Mesenchymal stem cell (in vitro differentiated cells and primary cell): Measurements from ENCODE around the gene NTNG2.
A peak's percentile ranks its signal among the peaks of the same experiment; 100 is the strongest.

Experiments
- DNase-seq: peaks from one replicate; pipeline ENCODE4 v3.0.0-alpha.2; 2013
- H2AFZ ChIP-seq: one replicate; pipeline ENCODE4 v1.6.1; 2013; ENCODE audit warnings: low read depth, mild to moderate bottlenecking, control low read depth, inconsistent platforms, low read length, moderate library complexity
- H2AK5ac ChIP-seq: 2 replicates; pipeline ENCODE4 v1.6.1; 2013; ENCODE audit warnings: low read length, moderate library complexity, mild to moderate bottlenecking, inconsistent platforms; ENCODE audit not compliant: severe bottlenecking
- H2BK120ac ChIP-seq: one replicate; pipeline ENCODE4 v1.6.1; 2013; ENCODE audit warnings: low read depth, mild to moderate bottlenecking, inconsistent platforms, low read length, moderate library complexity
- H2BK12ac ChIP-seq, 2 experiments: one replicate each; pipeline ENCODE4 v1.6.1; 2013; ENCODE audit warnings: inconsistent platforms in 2 of 2, low read length in 2 of 2, mild to moderate bottlenecking in 2 of 2, moderate library complexity in 2 of 2, control low read depth in 1 of 2
- H2BK15ac ChIP-seq: one replicate; pipeline ENCODE4 v1.6.1; 2013; ENCODE audit warnings: mild to moderate bottlenecking, low read depth, inconsistent platforms; ENCODE audit not compliant: poor library complexity, severe bottlenecking
- H2BK5ac ChIP-seq: 2 replicates; pipeline ENCODE4 v1.6.1; 2013; ENCODE audit warnings: low read depth, mild to moderate bottlenecking, low read length, control low read depth, inconsistent platforms; ENCODE audit not compliant: poor library complexity, severe bottlenecking
- H3K14ac ChIP-seq, 2 experiments: one replicate each; pipeline ENCODE4 v1.6.1; 2013; ENCODE audit warnings: inconsistent platforms in 2 of 2, low read length in 2 of 2, control low read depth in 1 of 2, mild to moderate bottlenecking in 1 of 2, moderate library complexity in 1 of 2
- H3K18ac ChIP-seq, 2 experiments: one replicate each; pipeline ENCODE4 v1.6.1; 2013; ENCODE audit warnings: inconsistent platforms in 2 of 2, low read length in 2 of 2, control low read depth in 1 of 2, low read depth in 1 of 2, mild to moderate bottlenecking in 1 of 2
- H3K23ac ChIP-seq, 2 experiments: one replicate each; pipeline ENCODE4 v1.6.1; 2013; ENCODE audit warnings: inconsistent platforms in 2 of 2, low read length in 2 of 2, mild to moderate bottlenecking in 2 of 2, moderate library complexity in 2 of 2, control low read depth in 1 of 2
- H3K27ac ChIP-seq: 2 replicates; pipeline ENCODE4 v1.5.1; 2013; ENCODE audit warnings: mild to moderate bottlenecking, moderate library complexity, low read length, control low read depth, inconsistent platforms; ENCODE audit not compliant: poor library complexity, severe bottlenecking
- H3K27me3 ChIP-seq, 2 experiments: 2 replicates each; pipeline versions ENCODE4 v1.6.1 to v1.7.0; 2013; ENCODE audit warnings: low read length in 2 of 2, mild to moderate bottlenecking in 2 of 2, moderate library complexity in 2 of 2, control low read depth in 1 of 2, inconsistent platforms in 1 of 2; ENCODE audit not compliant: control insufficient read depth in 1 of 2, insufficient read depth in 1 of 2
- H3K36me3 ChIP-seq, 2 experiments: 2 replicates each; pipeline versions ENCODE4 v1.6.1 to v1.7.0; 2013; ENCODE audit warnings: low read length in 2 of 2, control low read depth in 1 of 2, inconsistent platforms in 1 of 2, low read depth in 1 of 2, mild to moderate bottlenecking in 1 of 2; ENCODE audit not compliant: insufficient read depth in 2 of 2, control insufficient read depth in 1 of 2
- H3K4ac ChIP-seq, 2 experiments: one replicate each; pipeline ENCODE4 v1.6.1; 2013; ENCODE audit warnings: inconsistent platforms in 2 of 2, low read length in 2 of 2, mild to moderate bottlenecking in 2 of 2, moderate library complexity in 2 of 2, control low read depth in 1 of 2, low read depth in 1 of 2
- H3K4me1 ChIP-seq: 2 replicates; pipeline ENCODE4 v1.6.1; 2013; ENCODE audit warnings: low read depth, low read length, control low read depth; ENCODE audit not compliant: control insufficient read depth, insufficient read depth
- H3K4me2 ChIP-seq: 2 replicates; pipeline ENCODE4 v1.6.1; 2013; ENCODE audit warnings: low read length, mild to moderate bottlenecking, inconsistent platforms; ENCODE audit not compliant: poor library complexity, severe bottlenecking
- H3K4me3 ChIP-seq, 2 experiments: 2 replicates each; pipeline versions ENCODE4 v1.5.1 to v1.7.0; 2013; ENCODE audit warnings: low read length in 2 of 2, mild to moderate bottlenecking in 2 of 2, control low read depth in 1 of 2, low read depth in 1 of 2; ENCODE audit not compliant: insufficient read depth in 1 of 2
- H3K79me1 ChIP-seq: replicated peaks from 2 replicates; pipeline ENCODE4 v1.6.1; 2013; ENCODE audit warnings: mild to moderate bottlenecking, control low read depth, low read length, inconsistent platforms; ENCODE audit not compliant: poor library complexity, severe bottlenecking
- H3K9ac ChIP-seq: 2 replicates; pipeline ENCODE4 v1.7.0; 2013; ENCODE audit warnings: mild to moderate bottlenecking, low read length, moderate library complexity
- H3K9me3 ChIP-seq: 2 replicates; pipeline ENCODE4 v1.7.0; 2013; ENCODE audit warnings: mild to moderate bottlenecking, low read length; ENCODE audit not compliant: control insufficient read depth
- H4K8ac ChIP-seq: one replicate; pipeline ENCODE4 v1.6.1; 2013; ENCODE audit warnings: inconsistent platforms, mild to moderate bottlenecking, low read length, moderate library complexity
- H4K91ac ChIP-seq: one replicate; pipeline ENCODE4 v1.6.1; 2013; ENCODE audit warnings: mild to moderate bottlenecking, low read length, inconsistent platforms
- WGBS: methylation state at CpG from one replicate; pipeline ENCODE4 v1.1.7; 2013; ENCODE audit warnings: mixed read lengths; 5-methylcytosine and 5-hydroxymethylcytosine counted together

Gene NTNG2

GRCh38 chr9:132249123-132249522 is 87.3 kb downstream of the NTNG2 start:
- no peak overlapping the region for H2BK15ac ChIP-seq
- H3K14ac ChIP-seq: no peak overlapping the region
- H3K27ac ChIP-seq: no peak overlapping the region
- H2BK12ac ChIP-seq: no peak overlapping the region
- H2AFZ ChIP-seq: no peak overlapping the region
- H3K4me2 ChIP-seq: no peak overlapping the region
- H4K8ac ChIP-seq: no peak overlapping the region
- H3K79me1 ChIP-seq: no peaks in the 10 kb centered on the region
- no peaks in the 10 kb centered on the region for H3K36me3 ChIP-seq
- no peak overlapping the region for H3K9ac ChIP-seq
- peaks cover 22% of the 10 kb centered on the region for H3K4me1 ChIP-seq
- no peak overlapping the region for H2BK5ac ChIP-seq
- no peak overlapping the region for H4K91ac ChIP-seq
- no peak overlapping the region for H3K4me3 ChIP-seq
- peaks cover 4 to 63% of the 10 kb centered on the region in 2 experiments for H3K27me3 ChIP-seq
- H3K23ac ChIP-seq: no peak overlapping the region
- H2AK5ac ChIP-seq: no peak overlapping the region
- H3K9me3 ChIP-seq: no peaks in the 10 kb centered on the region
- no peak overlapping the region for H2BK120ac ChIP-seq
- 77% methylated on average over 5 of the region's 6 CpGs for WGBS
- no peak for DNase-seq
- no peak overlapping the region for H3K4ac ChIP-seq
- no peak overlapping the region for H3K18ac ChIP-seq

GRCh38 chr9:132249690-132250089 is 87.8 kb downstream of the NTNG2 start:
- H3K4me3 ChIP-seq: no peak overlapping the region
- no peaks in the 10 kb centered on the region for H3K36me3 ChIP-seq
- no peak overlapping the region for H4K91ac ChIP-seq
- H3K14ac ChIP-seq: peak overlapping the region in 1 of 2 experiments; percentile 19
- H3K4ac ChIP-seq: no peak overlapping the region
- H3K27ac ChIP-seq: no peak overlapping the region
- no peak for DNase-seq
- peaks cover 4 to 59% of the 10 kb centered on the region in 2 experiments for H3K27me3 ChIP-seq
- no peak overlapping the region for H3K9ac ChIP-seq
- H4K8ac ChIP-seq: no peak overlapping the region
- H3K4me1 ChIP-seq: peaks cover 17% of the 10 kb centered on the region
- H3K4me2 ChIP-seq: no peak overlapping the region
- H3K23ac ChIP-seq: no peak overlapping the region
- no peaks in the 10 kb centered on the region for H3K9me3 ChIP-seq
- H2BK15ac ChIP-seq: no peak overlapping the region
- no peak overlapping the region for H2BK12ac ChIP-seq
- H2AK5ac ChIP-seq: no peak overlapping the region
- 89% methylated on average over 4 of the region's 8 CpGs for WGBS
- no peak overlapping the region for H3K18ac ChIP-seq
- no peak overlapping the region for H2AFZ ChIP-seq
- H3K79me1 ChIP-seq: no peaks in the 10 kb centered on the region
- no peak overlapping the region for H2BK5ac ChIP-seq
- no peak overlapping the region for H2BK120ac ChIP-seq

- Histone ChIP-seq H3K4ac (no peak overlapping the region), H3K18ac (no peak overlapping the region), H3K79me1 (no peaks in the 10 kb centered on the region), H3K27ac (no peak overlapping the region), H4K91ac (no peak overlapping the region), H2BK12ac (no peak overlapping the region), H2BK5ac (no peak overlapping the region), H2BK15ac (no peak overlapping the region), H2AK5ac (no peak overlapping the region), H2BK120ac (no peak overlapping the region), H4K8ac (no peak overlapping the region), H3K36me3 (no peaks in the 10 kb centered on the region), H3K4me1 (peaks cover 8% of the 10 kb centered on the region), H3K27me3 (peaks cover 4 to 56% of the 10 kb centered on the region in 2 experiments), H3K9ac (no peak overlapping the region), H3K9me3 (no peaks in the 10 kb centered on the region), H3K4me3 (no peak overlapping the region), H2AFZ (no peak overlapping the region), H3K14ac (no peak overlapping the region), H3K4me2 (no peak overlapping the region), H3K23ac (no peak overlapping the region)
- no peak for DNase-seq
- 91% methylated on average over 20 of the region's 20 CpGs for WGBS
These were observed 88.7 kb downstream of the NTNG2 start for GRCh38 chr9:132250324-132251262.

GRCh38 chr9:132260846-132261245 is 99.0 kb downstream of the NTNG2 start:
- H3K18ac ChIP-seq: no peak overlapping the region
- no peak overlapping the region for H4K91ac ChIP-seq
- H3K4me3 ChIP-seq: no peak overlapping the region
- H3K4me2 ChIP-seq: no peak overlapping the region
- H3K4me1 ChIP-seq: peaks cover 6% of the 10 kb centered on the region
- no peak overlapping the region for H2AFZ ChIP-seq
- no peak overlapping the region for H2BK12ac ChIP-seq
- no peak overlapping the region for H2BK5ac ChIP-seq
- peaks cover 17% of the 10 kb centered on the region for H3K79me1 ChIP-seq
- no peak overlapping the region for H3K9ac ChIP-seq
- no peak overlapping the region for H3K23ac ChIP-seq
- H3K36me3 ChIP-seq: peaks cover 18 to 46% of the 10 kb centered on the region in 2 experiments
- H2BK15ac ChIP-seq: no peak overlapping the region
- H3K4ac ChIP-seq: no peak overlapping the region
- no peak overlapping the region for H3K27ac ChIP-seq
- no peak for DNase-seq
- peaks cover 0 to 6% of the 10 kb centered on the region in 2 experiments for H3K27me3 ChIP-seq
- H4K8ac ChIP-seq: no peak overlapping the region
- no peak overlapping the region for H2AK5ac ChIP-seq
- no peaks in the 10 kb centered on the region for H3K9me3 ChIP-seq
- H3K14ac ChIP-seq: no peak overlapping the region
- H2BK120ac ChIP-seq: no peak overlapping the region
- 77% methylated on average over 3 of the region's 3 CpGs for WGBS
